ENCODE measurements around the gene PGM2L1. TPM values are rescaled to one million over a fixed set of nuclear protein-coding genes. Genes with fewer than 3 reads are reported as not detected.
"Not testable (repeated sequence)": the region's sequence is repeated elsewhere in the genome, so short reads cannot be mapped to it uniquely, and the experiment has no call there.

PGM2L1 gene
- total RNA-seq, 1 donor from 2014 or later, result 3.8 TPM

DNA sequence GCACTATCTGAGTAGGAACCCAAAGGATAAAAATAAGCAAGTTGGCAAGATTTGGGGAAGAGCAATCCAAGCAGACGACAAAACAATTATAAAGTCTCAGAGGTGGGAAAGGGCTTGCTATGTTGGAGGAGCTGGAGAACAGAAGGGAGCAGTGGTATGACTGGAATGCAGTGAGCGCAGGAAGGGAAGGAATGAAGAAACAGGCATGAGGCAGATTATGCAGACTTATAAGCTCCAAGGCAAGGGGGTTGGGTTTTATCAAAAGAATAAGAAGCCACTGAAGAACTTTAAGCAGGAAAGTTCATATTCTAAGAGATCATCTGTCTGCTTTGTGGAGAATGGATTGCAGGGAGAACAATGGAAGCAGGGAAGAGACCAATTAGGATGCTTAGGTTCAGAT, 31.7 kb downstream of the PGM2L1 start:
- ChIA-PET CTCF (no interaction called here), POLR2A (no interaction called here)
- Mint-ChIP-seq H3K36me3 (ENCODE audit: low read depth) (peaks cover 28% of the 10 kb centered on the region), H3K4me3 (no peak overlapping the region), H3K9me3 (no peaks in the 10 kb centered on the region), H3K27ac (no peak overlapping the region), H3K27me3 (no peaks in the 10 kb centered on the region), H3K4me1 (no peaks in the 10 kb centered on the region)
- ATAC-seq (ENCODE audit: low read depth), result no peak
- TF ChIP-seq, protein P1, sequence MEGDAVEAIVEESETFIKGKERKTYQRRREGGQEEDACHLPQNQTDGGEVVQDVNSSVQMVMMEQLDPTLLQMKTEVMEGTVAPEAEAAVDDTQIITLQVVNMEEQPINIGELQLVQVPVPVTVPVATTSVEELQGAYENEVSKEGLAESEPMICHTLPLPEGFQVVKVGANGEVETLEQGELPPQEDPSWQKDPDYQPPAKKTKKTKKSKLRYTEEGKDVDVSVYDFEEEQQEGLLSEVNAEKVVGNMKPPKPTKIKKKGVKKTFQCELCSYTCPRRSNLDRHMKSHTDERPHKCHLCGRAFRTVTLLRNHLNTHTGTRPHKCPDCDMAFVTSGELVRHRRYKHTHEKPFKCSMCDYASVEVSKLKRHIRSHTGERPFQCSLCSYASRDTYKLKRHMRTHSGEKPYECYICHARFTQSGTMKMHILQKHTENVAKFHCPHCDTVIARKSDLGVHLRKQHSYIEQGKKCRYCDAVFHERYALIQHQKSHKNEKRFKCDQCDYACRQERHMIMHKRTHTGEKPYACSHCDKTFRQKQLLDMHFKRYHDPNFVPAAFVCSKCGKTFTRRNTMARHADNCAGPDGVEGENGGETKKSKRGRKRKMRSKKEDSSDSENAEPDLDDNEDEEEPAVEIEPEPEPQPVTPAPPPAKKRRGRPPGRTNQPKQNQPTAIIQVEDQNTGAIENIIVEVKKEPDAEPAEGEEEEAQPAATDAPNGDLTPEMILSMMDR (IDR thresholded peaks at IDR 0.05), result no peak
- intact Hi-C loops (cut with micrococcal nuclease), result no loop called here
- DNase-seq, result no peak

DNA sequence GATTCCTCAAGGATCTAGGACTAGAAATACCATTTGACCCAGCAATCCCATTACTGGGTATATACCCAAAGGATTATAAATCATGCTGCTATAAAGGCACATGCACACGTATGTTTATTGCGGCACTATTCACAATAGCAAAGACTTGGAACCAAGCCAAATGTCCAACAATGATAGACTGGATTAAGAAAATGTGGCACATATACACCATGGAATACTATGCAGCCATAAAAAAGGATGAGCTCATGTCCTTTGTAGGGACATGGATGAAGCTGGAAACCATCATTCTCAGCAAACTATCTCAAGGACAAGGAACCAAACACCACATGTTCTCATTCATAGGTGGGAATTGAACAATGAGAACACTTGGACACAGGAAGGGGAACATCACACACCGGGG, 32.4 kb downstream of the PGM2L1 start:
- H3K4me3 Mint-ChIP-seq; DNase-seq; H3K4me1 Mint-ChIP-seq; CTCF ChIA-PET; ATAC-seq (ENCODE audit: low read depth); H3K27ac Mint-ChIP-seq; POLR2A ChIA-PET; H3K9me3 Mint-ChIP-seq; intact Hi-C loops (cut with micrococcal nuclease); H3K27me3 Mint-ChIP-seq: not testable (repeated sequence)
- peaks cover 36% of the 10 kb centered on the region for H3K36me3 Mint-ChIP-seq (ENCODE audit: low read depth)

DNA sequence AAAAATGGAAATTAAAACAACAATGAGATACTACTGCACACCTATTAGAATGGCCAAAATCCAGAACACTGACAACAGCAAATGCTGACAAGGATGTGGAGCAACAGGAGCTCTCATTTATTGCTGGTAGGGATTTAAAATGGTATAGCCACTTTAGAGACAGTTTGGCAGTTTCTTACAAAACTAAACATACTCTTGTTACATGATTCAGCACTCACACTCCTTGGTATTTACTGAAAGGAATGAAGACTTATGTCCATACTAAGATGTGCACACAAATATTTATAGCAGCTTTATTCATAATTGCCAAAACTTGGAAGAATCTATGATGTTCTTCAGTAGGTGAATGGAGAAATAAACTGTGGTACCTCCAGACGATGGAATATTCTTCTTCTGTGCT, 40.8 kb downstream of the PGM2L1 start:
- ChIA-PET POLR2A (no interaction called here), CTCF (no interaction called here)
- Mint-ChIP-seq H3K9me3 (no peaks in the 10 kb centered on the region), H3K36me3 (ENCODE audit: low read depth) (peaks cover 65% of the 10 kb centered on the region), H3K27ac (no peak overlapping the region), H3K4me3 (no peak overlapping the region), H3K27me3 (no peaks in the 10 kb centered on the region), H3K4me1 (no peaks in the 10 kb centered on the region)
- DNase-seq, result no peak
- intact Hi-C loops (cut with micrococcal nuclease), result no loop called here
- ATAC-seq (ENCODE audit: low read depth), result no peak
- TF ChIP-seq, protein P1 (IDR thresholded peaks at IDR 0.05), result no peak

DNA sequence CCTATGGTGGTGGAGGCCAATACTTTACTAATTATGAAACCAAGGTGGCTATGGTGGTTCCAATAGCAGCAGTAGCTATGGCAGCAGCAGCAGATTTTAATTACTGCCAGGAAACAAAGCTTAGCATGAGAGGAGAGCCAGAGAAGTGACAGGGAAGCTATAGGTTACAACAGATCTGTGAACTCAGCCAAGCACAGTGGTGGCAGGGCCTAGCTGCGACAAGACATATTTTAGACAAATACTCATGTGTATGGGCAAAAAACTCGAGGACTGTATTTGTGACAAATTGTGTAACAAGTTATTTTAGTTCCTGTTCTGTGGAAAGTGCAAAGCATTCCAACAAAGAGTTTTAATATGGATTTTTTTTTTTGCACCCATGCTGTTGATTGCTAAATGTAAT, 42.6 kb downstream of the PGM2L1 start:
- Mint-ChIP-seq H3K36me3 (ENCODE audit: low read depth) (peaks cover 51% of the 10 kb centered on the region), H3K4me3 (no peak overlapping the region), H3K4me1 (no peaks in the 10 kb centered on the region), H3K9me3 (no peaks in the 10 kb centered on the region), H3K27me3 (no peaks in the 10 kb centered on the region), H3K27ac (no peak overlapping the region)
- TF ChIP-seq, protein P1 (IDR thresholded peaks at IDR 0.05), result no peak
- intact Hi-C loops (cut with micrococcal nuclease), result no loop called here
- no peak for ATAC-seq (ENCODE audit: low read depth)
- POLR2A ChIA-PET, result no interaction called here
- CTCF ChIA-PET, result interaction anchor here (0.6 kb wide), 1 partner anchor 98 kb away, joined by 3 read pairs; no protein-coding TSS in a partner anchor
- DNase-seq, result no peak

DNA sequence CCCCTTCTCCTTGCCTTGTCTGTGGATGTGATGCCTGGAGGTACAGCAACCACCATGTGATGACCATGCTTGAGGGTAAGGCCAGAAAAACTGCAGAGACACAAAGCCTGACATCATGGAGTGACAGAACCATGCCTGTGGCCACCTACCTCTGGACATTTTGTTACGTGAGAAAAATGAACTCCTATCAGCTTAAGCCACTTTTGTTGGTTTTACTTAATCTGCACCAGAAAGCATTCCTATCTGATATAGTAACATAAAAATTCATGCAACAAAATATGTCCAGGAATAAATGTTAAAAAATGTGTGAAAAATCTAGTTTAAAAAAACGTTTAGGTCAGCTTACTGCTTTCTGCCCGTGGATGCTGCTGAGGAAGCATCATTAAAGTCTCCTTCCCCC, 44.2 kb downstream of the PGM2L1 start:
- no peak overlapping the region for H3K27ac Mint-ChIP-seq
- ATAC-seq (ENCODE audit: low read depth), result no peak
- no peaks in the 10 kb centered on the region for H3K9me3 Mint-ChIP-seq
- H3K36me3 Mint-ChIP-seq (ENCODE audit: low read depth), result peaks cover 40% of the 10 kb centered on the region
- H3K4me1 Mint-ChIP-seq, result no peaks in the 10 kb centered on the region
- H3K4me3 Mint-ChIP-seq, result no peak overlapping the region
- POLR2A ChIA-PET, result no interaction called here
- CTCF ChIA-PET, result no interaction called here
- no peaks in the 10 kb centered on the region for H3K27me3 Mint-ChIP-seq
- intact Hi-C loops (cut with micrococcal nuclease), result no loop called here
- DNase-seq, result no peak
- TF ChIP-seq, protein P1 (IDR thresholded peaks at IDR 0.05), result no peak

DNA sequence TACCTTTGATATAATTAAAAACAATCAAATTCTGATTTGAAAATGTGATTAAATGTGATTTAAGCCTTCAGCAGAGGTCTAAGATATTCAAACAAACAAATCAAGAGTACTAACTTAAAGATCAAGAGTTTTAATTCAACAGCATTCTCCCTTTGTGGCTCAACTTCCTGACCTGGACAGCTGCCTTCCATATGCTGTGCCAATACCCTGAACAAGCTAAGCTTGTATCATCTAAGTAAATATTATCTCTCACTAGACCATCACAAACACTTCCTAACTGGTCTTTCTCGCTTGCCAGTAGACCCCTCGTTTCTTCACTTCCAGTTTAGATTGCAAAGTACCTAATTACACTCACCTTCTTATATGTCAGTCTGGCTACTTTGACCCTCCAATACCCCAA, 50.9 kb downstream of the PGM2L1 start:
- H3K27me3 Mint-ChIP-seq, result no peaks in the 10 kb centered on the region
- H3K36me3 Mint-ChIP-seq (ENCODE audit: low read depth), result peaks cover 40% of the 10 kb centered on the region
- ChIA-PET POLR2A (no interaction called here), CTCF (no interaction called here)
- H3K4me1 Mint-ChIP-seq, result no peaks in the 10 kb centered on the region
- DNase-seq, result no peak
- no peak for ATAC-seq (ENCODE audit: low read depth)
- no peaks in the 10 kb centered on the region for H3K9me3 Mint-ChIP-seq
- H3K4me3 Mint-ChIP-seq, result no peak overlapping the region
- TF ChIP-seq, protein P1 (IDR thresholded peaks at IDR 0.05), result no peak
- no peak overlapping the region for H3K27ac Mint-ChIP-seq
- intact Hi-C loops (cut with micrococcal nuclease), result no loop called here

All from activated B cell treated with CpG ODN at 0.5 μM for 24 hours (primary cell).